Measurements from ENCODE around the gene MMD.
"Not testable (repeated sequence)": the region's sequence is repeated elsewhere in the genome, so short reads cannot be mapped to it uniquely, and the experiment has no call there.

Gene MMD

DNA sequence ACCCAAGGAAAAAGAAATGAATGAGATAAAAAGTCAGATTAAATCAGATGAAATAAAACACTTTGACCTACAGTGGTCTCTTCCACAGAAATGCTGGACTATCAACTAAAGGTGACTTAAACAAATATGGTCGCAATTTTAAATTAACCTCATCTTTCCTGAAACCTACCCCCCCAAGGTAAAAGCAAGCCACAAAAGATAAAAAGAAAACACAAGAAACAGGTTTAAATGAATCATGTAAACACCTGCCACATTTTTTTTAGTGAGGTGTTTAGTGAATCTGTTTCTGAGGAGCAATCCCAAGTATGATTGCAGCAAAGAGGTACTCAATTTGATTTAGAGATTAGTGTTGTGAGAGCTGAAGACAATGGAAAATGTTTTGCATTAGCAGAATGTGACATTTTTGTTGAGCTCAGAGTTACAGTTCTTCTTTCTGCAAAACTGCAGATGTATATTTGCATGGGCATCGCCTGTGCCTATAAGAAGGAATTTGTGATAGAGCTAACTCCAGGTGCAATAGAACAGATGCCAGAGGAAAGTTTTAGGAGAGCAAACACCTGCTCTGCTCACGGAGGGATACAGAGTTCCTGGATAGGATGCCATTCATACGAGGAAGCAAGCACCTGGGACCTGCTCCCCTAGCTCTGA, 3.4 kb upstream of the MMD start:
- DNase-seq (ENCODE audit: low spot score) (no peak), FAIRE-seq (no peak)

DNA sequence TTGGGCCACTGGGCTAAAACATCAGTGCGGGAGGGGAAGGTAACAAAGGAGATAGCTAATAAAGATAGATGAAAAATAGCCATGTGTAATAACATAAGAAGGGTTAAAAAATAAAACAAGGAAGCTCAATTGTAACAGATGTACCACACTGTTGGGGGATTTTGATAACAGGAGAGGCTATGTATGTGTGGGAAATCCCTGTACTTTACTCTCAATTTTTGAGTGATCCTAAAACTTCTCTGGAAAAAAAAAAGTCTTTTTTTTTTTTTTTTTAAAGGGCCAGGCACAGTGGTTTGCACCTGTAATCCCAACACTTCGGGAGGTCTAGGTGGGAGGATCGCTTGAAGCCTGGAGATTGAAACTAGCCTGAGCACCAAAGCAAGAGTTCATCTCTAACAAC, 1.9 kb upstream of the MMD start:
- no peak for FAIRE-seq
- no peak for DNase-seq (ENCODE audit: low spot score)

DNA sequence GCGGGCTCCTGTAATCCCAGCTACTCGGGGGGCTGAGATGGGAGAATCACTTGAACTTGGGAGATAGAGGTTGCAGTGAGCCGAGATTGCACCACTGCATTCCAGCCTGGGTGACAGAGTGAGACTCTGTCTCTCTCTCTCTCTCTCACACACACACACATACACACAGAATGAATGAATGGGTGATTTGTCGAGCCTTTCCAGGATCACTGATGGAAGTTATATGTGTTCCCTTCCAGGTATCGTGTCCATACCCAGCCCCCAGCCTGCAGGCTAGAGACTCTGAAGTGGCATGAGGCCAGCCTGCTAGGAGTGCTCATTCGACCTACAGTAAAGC, 1.2 kb upstream of the MMD start:
- not testable (repeated sequence) for FAIRE-seq; DNase-seq (ENCODE audit: low spot score)

DNA sequence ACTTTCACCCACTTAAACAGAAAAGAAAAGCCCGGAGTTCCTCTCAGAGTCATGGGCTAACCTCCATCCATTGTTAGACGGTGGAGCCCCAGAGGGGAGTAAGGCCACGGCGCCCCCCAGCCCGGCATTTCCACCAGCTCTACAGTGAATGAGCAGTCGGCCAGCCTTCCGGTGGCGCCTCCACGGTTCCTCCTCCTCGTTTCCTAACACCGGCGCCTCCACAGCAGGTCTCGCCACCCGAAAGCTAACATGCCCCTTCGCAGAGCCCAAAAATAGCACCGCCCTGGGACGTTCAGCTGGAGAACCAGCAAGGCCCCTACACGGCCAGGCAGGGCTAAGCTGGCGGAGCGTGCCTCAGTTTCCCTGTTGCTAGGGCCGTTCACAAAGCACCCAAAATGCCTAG, 858 bp downstream of the MMD start:
- FAIRE-seq (no peak), DNase-seq (ENCODE audit: low spot score) (no peak)

DNA sequence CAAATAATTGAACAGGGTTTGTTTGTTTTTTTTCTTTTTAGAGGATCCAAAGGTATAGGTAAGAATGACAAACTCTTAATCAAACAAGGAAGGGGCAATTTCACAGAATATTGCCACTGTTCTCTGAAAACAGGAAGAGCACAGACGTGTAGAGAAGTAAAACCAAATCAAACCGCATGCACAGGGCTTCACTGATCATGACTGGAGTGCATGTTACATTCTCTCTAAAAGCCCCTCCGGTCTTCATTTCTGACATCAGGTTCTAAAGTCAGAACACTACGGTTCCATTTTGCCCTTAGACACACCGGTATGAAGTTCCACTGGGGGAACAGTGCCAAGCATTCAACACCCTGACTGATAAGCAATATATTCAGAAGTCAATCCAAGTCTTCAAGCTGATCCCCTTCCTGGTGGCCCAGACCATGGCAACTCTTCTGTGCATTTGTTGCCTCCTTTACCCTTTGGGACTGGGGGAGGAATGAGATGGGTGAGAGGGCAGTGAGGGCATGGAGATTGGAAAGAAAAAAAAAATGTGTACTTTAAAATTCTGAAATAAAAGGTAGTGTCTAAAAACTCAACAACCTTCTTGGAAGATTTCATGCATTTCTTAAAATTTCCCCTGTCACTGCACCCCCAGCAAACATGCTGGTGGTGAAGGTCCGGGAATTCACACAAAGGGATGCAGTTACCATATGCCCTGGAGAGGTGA, 1.4 kb downstream of the MMD start:
- FAIRE-seq: no peak
- DNase-seq (ENCODE audit: low spot score): no peak

DNA sequence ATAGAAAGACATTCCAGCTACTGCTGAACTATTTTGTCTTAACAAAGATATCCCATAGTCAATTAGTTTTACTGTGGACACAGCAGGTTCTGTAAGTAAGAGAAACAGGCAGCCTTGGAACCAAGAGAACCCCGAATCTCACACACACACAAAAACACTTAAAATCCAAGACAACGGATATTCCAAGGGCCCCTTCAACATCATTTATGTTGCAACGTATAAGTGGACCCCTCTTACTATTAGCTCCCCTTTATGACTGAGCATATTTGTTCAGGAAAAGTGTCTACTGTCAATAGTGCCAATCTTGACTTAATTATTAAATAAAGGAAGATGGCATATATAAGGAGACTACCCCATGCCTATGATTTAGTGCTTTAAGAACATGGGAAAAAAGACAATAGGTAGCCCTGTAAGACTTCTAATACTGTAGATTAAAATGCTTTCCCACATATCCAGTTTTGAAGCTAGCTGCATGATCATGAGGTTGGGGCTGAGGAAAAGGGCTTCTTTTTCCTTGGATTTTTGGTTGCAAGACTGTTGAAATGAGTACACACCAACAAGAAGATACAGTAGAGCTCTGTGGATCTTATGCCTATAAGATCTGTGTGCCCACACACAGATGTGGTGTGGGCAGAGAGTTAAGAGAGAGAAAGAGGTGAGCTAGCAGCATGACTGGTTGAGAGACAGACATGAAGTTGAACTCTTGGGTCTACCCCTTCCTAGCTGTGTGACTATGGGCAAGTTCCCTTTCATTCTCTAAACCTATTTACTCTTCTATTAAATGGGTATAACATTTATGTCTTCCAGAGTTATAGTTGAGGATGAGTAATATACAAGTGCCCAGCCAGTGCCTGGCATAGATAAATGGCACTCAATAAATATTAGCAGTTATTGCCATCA, 3.0 kb downstream of the MMD start:
- FAIRE-seq (no peak), DNase-seq (ENCODE audit: low spot score) (no peak)

DNA sequence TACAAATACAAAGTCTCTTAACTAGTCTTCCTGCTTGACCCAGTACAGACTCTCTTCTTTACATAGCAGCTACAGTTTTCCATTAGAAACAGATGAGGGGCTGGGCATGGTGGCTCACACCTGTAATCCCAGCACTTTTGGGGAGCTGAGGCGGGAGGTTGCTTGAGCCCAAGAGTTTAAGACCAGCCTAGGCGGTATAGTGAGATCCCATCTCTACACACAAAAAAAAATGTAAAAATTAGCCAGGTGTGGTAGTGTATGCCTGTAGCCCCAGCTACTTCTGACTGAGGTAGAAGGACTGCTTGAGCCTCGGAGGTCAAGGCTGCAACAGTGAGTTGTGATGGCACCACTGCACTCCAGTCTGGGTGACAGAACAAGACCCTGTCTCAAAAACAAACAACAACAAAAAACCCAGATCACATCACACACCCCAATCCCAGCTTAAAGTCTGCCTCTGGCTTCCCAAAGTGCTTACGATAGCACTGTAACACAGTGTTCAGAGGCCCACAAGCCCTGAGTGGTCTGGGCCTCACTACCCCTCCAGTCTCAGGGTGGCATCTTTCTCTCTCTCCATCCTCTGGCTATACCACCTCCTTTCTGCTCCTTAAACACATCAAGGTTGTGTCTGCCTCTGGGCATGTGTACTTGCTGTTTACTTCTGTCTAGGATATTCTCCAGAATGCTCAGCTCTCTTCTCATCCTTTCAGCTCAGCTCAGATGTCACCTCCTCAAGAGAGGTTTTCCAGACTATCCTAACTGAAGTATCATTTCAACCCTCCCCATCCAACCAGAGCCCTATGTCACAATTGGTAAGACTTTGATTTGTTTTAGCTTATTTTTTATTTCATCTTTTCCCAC, 4.0 kb downstream of the MMD start:
- FAIRE-seq (no peak), DNase-seq (ENCODE audit: low spot score) (no peak)

DNA sequence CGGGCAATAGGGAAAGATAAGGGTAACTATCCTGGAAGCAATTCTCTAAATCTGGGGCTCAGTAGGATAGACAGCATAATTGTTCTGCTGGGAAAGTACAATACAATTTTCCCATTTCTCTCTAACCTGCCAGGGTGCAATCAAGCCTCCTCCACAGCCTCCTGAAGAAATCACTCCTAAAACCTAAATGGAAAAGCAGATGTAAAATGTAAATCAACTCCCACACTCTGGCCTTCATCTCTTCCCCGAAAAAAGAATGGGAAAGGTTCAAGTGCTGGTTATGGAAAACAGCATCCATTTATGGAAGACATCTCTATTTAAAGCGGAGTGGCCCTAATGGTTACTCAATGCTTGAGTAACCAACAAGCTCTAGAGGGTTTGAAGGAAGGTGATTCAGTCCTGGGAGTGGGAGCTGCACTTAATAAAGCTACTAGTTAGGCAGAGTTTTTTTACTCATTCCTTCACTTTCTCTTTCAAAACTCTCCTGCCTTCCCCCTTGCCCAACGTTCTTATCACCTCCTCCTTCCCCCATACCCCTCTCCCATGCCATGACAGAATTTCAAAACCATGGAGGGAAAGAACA, 5.1 kb downstream of the MMD start:
- peak; percentile 41 for DNase-seq (ENCODE audit: low spot score)
- no peak for FAIRE-seq

DNA sequence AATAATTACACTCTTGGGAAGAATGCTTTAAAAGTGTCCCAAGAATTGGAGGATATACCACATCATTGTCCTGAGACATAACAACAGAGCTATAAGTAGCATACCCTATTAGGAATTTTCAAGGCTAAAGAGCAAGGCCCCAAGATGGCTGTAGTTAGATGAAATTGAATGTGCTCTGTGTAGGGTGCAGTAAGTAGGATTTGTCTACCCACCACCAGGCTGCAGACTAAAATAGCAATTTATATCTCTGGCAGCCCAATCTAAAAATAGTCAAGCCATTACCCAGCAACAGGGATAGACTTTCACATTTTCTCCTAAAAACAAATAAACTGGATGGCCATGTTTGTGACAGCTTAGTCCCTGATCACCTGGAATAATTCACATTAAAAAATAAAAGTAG, 5.6 kb downstream of the MMD start:
- no peak for DNase-seq (ENCODE audit: low spot score)
- FAIRE-seq: no peak

DNA sequence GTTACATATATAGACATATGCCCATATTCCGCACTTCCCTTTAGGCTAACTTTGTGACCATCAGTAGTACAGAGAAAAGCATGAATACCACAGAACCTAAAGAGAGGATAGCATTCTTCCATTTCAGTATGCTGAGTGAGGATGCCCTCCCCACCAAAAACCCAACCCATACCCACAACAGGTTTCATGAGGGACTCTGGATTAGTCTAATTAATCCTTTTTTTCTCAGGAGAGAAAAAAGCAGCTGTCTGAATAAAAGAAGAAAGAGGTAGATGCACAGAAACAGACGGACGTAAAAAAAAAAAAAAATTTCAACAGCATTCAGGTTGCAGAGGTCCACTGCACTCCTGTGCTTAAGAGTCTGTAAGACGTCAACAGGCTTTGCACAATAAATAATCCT, 6.7 kb downstream of the MMD start:
- no peak for FAIRE-seq

DNA sequence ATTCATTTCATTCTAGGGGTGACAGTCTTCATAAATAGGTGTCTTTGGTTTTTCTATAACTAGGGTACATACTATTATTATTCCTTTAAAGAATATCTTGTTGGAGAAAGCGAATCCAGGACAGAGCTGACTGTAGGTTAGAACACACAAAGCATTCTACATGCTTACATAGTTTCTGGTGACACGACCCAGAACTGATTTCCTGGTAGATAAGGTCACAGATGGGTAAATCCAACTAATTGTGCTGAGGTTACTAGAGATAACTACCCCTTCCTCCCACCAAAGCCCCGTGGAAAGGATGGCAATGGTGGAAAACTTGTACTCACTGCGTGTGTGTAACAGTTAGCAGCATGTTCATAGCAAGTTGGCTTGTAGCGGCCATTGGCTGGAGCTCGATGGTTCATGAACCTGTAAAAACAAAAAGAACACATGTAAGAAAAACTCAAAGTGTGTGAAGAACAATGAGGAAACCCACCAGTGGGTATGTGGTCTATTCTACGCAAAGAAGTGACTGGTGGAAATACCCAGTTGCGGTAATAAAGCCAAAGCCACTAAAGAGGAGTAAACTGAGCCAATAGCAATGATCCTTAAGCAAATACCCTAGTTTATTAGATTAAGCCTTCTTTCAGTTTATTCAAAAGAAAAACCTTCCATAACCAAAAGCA, 7.7 kb downstream of the MMD start:
- FAIRE-seq: no peak

More for the DNA sequence above, 6.7 kb downstream of the MMD start:
- DNase-seq (ENCODE audit: low spot score): no peak

DNA sequence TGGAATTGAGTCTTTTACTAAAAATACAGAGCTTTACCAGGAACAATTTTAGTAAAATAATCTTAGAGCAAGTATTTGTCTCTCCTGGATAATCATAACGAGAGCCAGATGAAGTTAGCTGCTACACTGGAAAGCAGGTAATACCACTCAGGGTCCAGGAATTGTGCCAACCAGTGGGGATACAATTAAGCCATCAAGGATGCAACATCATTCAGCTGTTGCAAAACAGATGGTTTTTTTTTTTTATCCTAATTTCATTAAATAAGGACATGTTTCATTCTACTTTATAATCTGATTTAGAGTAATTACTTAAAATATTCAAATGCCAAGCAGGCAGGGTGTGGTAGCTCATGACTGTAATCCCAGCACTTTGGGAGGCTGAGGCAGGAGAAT, 10.2 kb downstream of the MMD start:
- DNase-seq (ENCODE audit: low spot score) (no peak), FAIRE-seq (no peak)

More for the DNA sequence above, 7.7 kb downstream of the MMD start:
- DNase-seq (ENCODE audit: low spot score): no peak

DNA sequence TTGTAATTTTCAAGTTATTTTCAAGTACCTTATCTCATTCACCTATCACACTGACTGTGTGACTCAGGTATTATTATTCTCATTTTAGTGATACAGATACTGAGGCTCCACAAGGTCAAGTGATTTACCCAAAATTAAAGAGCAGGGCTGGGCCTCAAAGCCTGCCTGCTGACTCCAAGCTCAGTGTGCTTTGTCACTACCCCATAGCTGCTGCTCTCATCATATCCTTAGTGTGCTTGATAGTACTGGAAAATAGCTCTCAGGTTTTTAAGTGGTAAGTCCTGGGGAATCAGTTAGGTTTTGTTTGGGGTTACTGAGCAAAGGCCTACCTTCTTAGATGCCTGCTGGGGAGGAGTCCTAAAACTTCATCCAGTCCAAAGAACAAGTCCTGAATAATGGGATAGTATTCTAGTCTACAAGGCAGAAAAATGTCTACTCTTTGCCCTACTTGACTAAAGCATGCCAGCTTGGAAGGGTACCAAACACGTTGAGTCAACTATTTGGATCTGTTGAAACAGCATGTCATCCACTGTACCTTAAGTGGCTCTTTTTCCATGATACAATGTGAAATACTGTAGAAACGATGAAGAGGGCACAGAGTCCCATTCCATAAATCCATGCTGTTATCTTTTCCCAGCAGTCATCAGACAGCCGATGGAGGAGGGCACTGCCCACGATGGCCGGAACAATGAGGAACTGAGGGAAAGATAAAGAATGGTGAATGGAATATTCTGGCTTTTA, 10.7 kb downstream of the MMD start:
- no peak for DNase-seq (ENCODE audit: low spot score)
- no peak for FAIRE-seq

DNA sequence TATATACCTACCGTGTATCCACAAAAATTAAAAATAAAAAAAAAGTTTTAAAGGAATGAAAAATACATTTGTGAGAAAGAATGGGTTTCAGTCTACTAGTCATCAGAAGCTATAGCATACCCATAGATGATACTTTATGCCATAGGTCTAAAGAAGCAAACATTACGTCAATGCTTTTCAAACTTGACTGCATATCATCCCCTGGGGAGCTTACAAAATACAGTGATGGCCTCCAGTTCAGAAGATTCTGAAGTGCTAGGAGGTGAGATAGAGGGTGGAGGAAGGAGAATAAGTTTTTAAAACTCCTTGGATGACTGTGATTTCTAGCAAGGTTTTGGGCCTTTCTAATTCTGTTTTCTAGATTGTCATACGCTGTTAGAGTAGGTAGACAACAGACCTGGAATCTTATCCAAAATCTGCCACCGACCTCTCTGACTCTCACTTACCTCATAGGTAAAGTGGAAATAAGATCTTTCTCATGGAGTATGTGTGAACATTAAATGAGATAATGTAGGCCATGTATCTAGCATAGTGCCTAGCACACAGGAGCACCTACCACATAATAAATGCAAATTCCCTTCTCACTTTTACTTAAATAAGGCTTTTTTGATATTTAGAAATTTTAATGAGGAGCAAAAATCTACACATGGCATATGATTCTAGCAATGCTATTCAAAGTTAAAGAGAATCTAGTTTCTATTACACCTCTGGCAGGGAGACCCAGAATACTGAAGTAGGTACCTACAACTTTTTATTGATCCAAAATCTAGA, 12.4 kb downstream of the MMD start:
- FAIRE-seq (no peak), DNase-seq (ENCODE audit: low spot score) (no peak)

DNA sequence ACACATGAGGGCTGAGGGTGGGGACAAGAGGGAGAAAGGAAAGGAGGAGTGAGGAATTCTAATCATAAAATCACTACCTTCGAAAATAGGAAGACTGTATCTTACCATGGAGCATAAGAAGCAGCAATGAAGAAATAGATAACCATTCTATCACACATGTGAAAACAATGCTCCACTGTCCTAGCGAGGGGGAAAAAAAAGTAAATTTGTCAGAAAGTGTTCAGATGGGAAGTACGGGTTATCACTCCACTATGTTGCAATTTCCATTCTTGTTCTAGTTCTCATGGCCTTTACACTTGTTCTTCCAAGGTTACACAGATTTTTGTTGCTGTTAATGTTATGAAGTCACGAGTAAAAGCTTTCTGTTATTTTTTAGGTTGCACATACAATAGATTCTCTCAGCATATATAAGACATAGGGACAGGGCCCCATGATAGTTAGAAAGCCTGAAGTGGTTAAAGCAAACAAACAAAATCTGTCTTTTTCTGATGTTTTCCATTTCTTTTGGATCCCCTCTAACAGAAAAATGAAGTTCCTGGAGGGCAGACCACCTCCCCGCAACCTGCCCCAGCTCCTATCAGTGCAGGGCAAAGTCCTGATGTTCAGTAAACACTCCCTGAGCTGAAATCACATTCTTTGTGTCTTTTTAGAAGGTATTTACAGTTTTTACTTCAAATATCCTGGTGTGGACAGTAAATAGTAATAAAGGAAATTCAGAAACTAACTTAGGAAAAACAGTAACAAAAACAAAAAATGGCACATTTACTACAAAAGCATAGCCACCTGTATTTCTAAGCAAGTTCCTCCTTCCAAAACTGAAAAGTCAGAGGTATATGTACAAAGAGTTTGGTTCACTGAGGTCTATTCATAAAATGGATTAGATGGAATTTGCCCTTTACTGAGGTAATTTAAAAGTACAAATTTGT, 13.7 kb downstream of the MMD start:
- no peak for FAIRE-seq
- no peak for DNase-seq (ENCODE audit: low spot score)

DNA sequence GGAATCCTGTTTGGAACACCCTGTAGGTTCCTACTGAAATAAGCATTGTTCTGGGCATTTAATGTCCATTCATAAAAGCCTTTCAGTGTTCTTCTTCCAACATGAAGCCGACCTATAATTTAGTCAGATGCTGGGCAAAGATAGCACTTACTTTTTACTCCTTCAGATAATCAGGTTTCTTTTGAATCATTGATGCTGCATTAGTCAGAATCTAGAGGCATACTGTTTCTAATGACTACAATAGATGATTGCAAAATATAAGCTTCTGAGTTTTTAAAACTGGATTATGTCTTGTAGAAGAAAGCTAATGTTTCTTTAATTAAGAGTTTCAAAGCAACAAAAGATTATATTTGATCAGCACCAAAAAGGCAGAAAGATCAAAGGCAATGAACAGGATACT, 16.0 kb downstream of the MMD start:
- DNase-seq (ENCODE audit: low spot score) (no peak), FAIRE-seq (no peak)

DNA sequence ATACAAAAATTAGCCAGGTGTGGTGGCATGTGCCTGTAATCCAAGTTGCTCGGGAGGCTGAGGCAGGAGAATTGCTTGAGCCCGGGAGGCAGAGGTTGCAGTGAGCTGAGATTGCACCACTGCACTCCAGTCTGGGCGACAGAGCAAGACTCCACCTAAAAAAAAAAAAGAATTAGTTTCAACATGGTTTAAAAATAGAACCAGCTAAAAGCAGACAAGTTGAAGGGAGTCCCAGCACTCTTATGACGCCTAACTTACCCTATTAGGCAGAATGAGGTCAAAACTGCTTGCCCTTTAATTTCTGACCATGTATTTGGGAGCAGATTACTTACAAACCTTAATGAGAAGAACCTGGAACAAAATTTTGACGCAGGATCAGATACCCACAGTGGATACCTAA, 17.4 kb downstream of the MMD start:
- not testable (repeated sequence) for FAIRE-seq; DNase-seq (ENCODE audit: low spot score)

DNA sequence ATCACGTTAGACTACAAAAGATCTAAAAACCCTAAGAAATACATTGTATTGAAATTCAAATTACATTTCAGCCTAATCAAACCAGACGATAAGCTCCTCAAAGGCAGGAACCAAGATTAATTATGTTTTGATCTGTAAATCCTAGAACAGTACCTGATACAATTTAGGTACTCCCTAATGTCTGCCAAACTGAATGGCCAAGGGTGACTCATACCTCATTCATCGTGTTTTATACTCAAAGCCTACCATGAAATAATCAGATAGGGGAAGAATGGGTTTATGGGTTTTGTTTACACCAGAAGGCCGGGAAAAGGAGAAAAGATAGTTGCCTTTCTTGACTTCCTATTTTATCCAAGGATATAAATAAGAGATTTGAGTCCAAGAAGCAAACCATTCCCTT, 19.3 kb downstream of the MMD start:
- DNase-seq (ENCODE audit: low spot score) (no peak), FAIRE-seq (no peak)

Data from RCC 7860 (cell line).